HG03354 (cell line): Measurements from ENCODE around the gene NCS1.

Source experiments
- ATAC-seq: cut with Tn5 transposase; IDR thresholded peaks from one replicate; pipeline ENCODE4 v1.9.1; 2021; ENCODE audit warnings: mild to moderate bottlenecking; ENCODE audit not compliant: unreplicated experiment, poor library complexity, severe bottlenecking

Gene NCS1

GRCh38 chr9:130172161-130172857 is at the start of gene NCS1:
TSS of gene NCS1 (plus strand) at chr9:130172404. CDS start at chr9:130172664, 260 bp downstream.
- ATAC-seq = no peak

- ATAC-seq = no peak
Observed at GRCh38 chr9:130122456-130122855, 49.7 kb upstream of the NCS1 start.

- no peak for ATAC-seq
Observed at GRCh38 chr9:130124085-130124860, 47.9 kb upstream of the NCS1 start.

GRCh38 chr9:130126721-130127433 is 45.3 kb upstream of the NCS1 start:
- ATAC-seq = no peak

GRCh38 chr9:130128251-130128650 is 44.0 kb upstream of the NCS1 start:
- ATAC-seq = peak; percentile 55

GRCh38 chr9:130128733-130129431 is 43.3 kb upstream of the NCS1 start:
- peak; percentile 82 for ATAC-seq

GRCh38 chr9:130129432-130130061 is 42.7 kb upstream of the NCS1 start:
- ATAC-seq = peak; percentile 11

GRCh38 chr9:130132746-130133145 is 39.5 kb upstream of the NCS1 start:
- ATAC-seq = no peak

- ATAC-seq = no peak
Observed at GRCh38 chr9:130137081-130137640, 35.0 kb upstream of the NCS1 start.

GRCh38 chr9:130137641-130138081 is 34.5 kb upstream of the NCS1 start:
- no peak for ATAC-seq

GRCh38 chr9:130138171-130138653 is 34.0 kb upstream of the NCS1 start:
- ATAC-seq = no peak

GRCh38 chr9:130138791-130139190 is 33.4 kb upstream of the NCS1 start:
- no peak for ATAC-seq

GRCh38 chr9:130139251-130139650 is 33.0 kb upstream of the NCS1 start:
- no peak for ATAC-seq

GRCh38 chr9:130140706-130141105 is 31.5 kb upstream of the NCS1 start:
- ATAC-seq = no peak

GRCh38 chr9:130142056-130142455 is 30.1 kb upstream of the NCS1 start:
- no peak for ATAC-seq

- no peak for ATAC-seq
Observed at GRCh38 chr9:130142641-130143040, 29.6 kb upstream of the NCS1 start.

- ATAC-seq = no peak
Observed at GRCh38 chr9:130143279-130143893, 28.8 kb upstream of the NCS1 start.

- ATAC-seq = no peak
Observed at GRCh38 chr9:130143958-130144366, 28.2 kb upstream of the NCS1 start.

GRCh38 chr9:130144703-130145102 is 27.5 kb upstream of the NCS1 start:
- no peak for ATAC-seq
